Hepatocyte (in vitro differentiated cells): ENCODE results near the gene GALNT14.

Source experiments
- CTCF ChIP-seq: fragments of 200-600 bp; sonication (generic); IDR thresholded peaks from 2 replicates; pipeline ENCODE4 v1.5.1; 2016; ENCODE audit warnings: antibody characterized with exemption, mild to moderate bottlenecking; ENCODE audit not compliant: poor library complexity
- EZH2 ChIP-seq: fragments of 200-600 bp; sonication (generic); IDR thresholded peaks from 2 replicates; pipeline ENCODE4 v1.6.1; 2016; ENCODE audit warnings: antibody characterized with exemption, mild to moderate bottlenecking, borderline replicate concordance
- EZH2phosphoT487 ChIP-seq: fragments of 200-600 bp; sonication (generic); IDR thresholded peaks from one replicate; pipeline ENCODE4 v1.6.1; 2018; ENCODE audit warnings: antibody characterized with exemption, mild to moderate bottlenecking, low read depth, moderate library complexity; ENCODE audit not compliant: unreplicated experiment, severe bottlenecking

- no peak for TF ChIP-seq EZH2phosphoT487
- TF ChIP-seq CTCF = no peak
- no peak for TF ChIP-seq EZH2
These were observed 121.6 kb downstream of the GALNT14 start for GRCh38 chr2:31016648-31017047.
